GM13976 (cell line): Measurements from ENCODE around the gene ACER1.
"Not testable (repeated sequence)": the region's sequence is repeated elsewhere in the genome, so short reads cannot be mapped to it uniquely, and the experiment has no call there.

Experiments used
- DNase-seq: peaks from one replicate; pipeline ENCODE4 v3.0.0; 2012; ENCODE audit warnings: low spot score
- in situ Hi-C: fragments of 300-500 bp; cut with MboI; formaldehyde crosslinking; loops from one replicate; pipeline ENCODE4 v1.12.0; 2022; ENCODE audit warnings: low sequenced_read_pairs, mixed read lengths, inconsistent platforms; ENCODE audit not compliant: unreplicated experiment
- TF ChIP-seq, protein P1 (sequence below): IDR thresholded peaks from 2 replicates; pipeline ENCODE4 v1.5.1; 2012; ENCODE audit warnings: borderline replicate concordance, mild to moderate bottlenecking; ENCODE audit not compliant: insufficient read depth; ENCODE audit errors: extremely low read depth, missing control alignments, control extremely low read depth

Gene ACER1

GRCh38 chr19:6372594-6373095 is 39.2 kb upstream of the ACER1 start, which contains the start of gene ALKBH7:
Gene ALKBH7, plus strand, starts transcription at chr19:6372794. Its CDS starts 27 bp downstream, at chr19:6372821.
- in situ Hi-C loops = no loop called here
- peak; percentile 94 for DNase-seq
- TF ChIP-seq, protein P1, sequence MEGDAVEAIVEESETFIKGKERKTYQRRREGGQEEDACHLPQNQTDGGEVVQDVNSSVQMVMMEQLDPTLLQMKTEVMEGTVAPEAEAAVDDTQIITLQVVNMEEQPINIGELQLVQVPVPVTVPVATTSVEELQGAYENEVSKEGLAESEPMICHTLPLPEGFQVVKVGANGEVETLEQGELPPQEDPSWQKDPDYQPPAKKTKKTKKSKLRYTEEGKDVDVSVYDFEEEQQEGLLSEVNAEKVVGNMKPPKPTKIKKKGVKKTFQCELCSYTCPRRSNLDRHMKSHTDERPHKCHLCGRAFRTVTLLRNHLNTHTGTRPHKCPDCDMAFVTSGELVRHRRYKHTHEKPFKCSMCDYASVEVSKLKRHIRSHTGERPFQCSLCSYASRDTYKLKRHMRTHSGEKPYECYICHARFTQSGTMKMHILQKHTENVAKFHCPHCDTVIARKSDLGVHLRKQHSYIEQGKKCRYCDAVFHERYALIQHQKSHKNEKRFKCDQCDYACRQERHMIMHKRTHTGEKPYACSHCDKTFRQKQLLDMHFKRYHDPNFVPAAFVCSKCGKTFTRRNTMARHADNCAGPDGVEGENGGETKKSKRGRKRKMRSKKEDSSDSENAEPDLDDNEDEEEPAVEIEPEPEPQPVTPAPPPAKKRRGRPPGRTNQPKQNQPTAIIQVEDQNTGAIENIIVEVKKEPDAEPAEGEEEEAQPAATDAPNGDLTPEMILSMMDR = no peak

DNA sequence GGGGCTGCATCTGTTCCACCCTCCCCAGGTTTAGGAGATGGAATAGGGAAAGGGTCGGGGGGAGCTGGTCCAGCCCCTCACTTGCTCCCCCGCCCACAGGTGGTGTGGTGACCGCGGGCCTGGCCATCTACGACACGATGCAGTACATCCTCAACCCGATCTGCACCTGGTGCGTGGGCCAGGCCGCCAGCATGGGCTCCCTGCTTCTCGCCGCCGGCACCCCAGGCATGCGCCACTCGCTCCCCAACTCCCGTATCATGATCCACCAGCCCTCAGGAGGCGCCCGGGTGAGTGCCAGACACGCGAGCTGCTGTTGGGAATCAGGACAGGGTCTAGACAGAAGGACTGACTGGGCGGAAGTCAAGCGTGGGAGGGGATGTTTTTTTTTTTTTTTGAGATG is 30.9 kb upstream of the ACER1 start:
- no peak for DNase-seq
- in situ Hi-C loops = no loop called here
- TF ChIP-seq, protein P1 = no peak

GRCh38 chr19:6362351-6362801 is 29.0 kb upstream of the ACER1 start:
- in situ Hi-C loops = no loop called here
- TF ChIP-seq, protein P1 = no peak
- DNase-seq = no peak

DNA sequence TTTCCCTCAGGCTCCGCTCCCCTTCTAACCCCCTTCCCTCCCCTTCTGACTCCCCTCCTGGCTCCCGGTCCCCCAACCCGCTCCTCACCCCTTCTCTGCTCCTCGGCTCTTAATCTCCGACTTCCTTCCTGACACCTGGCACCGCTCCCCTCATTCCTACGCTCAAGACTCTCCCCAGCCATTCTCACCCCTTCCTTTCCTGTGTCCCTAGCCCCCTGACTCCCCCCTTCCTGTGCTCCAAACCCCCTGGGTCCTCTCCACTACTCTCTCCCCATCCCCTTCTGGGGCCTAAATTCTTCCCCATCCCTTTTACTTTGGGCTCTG is 28.6 kb upstream of the ACER1 start:
- no peak for DNase-seq
- TF ChIP-seq, protein P1 = no peak
- in situ Hi-C loops = no loop called here

DNA sequence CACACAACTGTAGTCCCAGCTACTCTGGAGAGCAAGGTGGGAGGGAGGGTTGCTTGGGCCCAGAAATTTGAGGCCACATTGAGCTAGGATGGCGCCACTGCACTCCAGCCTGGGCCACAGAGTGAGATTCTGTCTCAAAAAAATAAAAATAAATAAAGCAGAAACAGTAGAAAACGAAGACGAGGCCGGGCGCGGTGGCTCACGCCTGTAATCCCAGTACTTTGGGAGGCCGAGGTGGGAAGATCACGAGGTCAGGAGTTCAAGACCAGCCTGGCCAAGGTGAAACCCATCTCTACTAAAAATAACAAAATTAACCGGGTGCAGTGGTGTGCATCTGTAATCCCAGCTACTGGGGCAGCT is 27.4 kb upstream of the ACER1 start:
- DNase-seq, in situ Hi-C loops: not testable (repeated sequence)

- in situ Hi-C loops, DNase-seq: not testable (repeated sequence)
These were observed 27.0 kb upstream of the ACER1 start for GRCh38 chr19:6360445-6360844.

- no peak for DNase-seq
- TF ChIP-seq, protein P1 = no peak
- in situ Hi-C loops = no loop called here
These were observed 26.3 kb upstream of the ACER1 start for GRCh38 chr19:6359568-6360341.
